ENCODE data around the gene HCRTR1.
A peak's percentile ranks its signal among the peaks of the same experiment; 100 is the strongest.

Gene HCRTR1

DNA sequence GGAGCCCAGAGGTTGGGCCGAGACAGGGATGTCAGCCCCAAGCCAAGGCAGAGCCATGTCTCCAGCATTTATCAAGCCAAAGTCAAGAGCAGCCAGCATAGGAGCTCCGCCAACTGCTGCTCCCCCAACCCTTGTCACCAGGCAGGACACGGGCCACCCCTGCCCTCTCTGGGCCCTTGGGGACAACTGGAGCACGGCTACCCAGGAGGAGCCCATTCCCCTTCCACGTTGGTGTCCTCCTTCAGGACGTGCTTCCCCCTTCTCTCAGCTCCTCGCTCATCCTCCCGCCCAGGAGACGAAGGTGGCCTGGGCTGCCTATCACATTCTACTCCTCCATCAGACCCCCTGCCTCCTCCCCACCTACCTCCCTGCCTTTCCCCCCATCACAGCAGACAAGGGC, 47.0 kb downstream of the HCRTR1 start:
- POLR2A ChIA-PET: interaction anchor here (1.3 to 2.0 kb wide), 4 partner anchors 20 to 125 kb away, joined by 3 to 12 read pairs (median 4); partner anchors contain the start of gene PEF1
- CTCF ChIA-PET: interaction anchor here (0.6 to 8.2 kb wide), 26 partner anchors 14 to 401 kb away, joined by 3 to 99 read pairs (median 4); partner anchors contain the start of gene COL16A1
- Histone ChIP-seq H3K4me1 (ENCODE audit: control insufficient read depth, insufficient read depth, low read length) (no peaks in the 10 kb centered on the region; the same call in 1 of the 2 replicates), H3K9me3 (ENCODE audit: control insufficient read depth, insufficient read depth, low read depth, low read length) (no peaks in the 10 kb centered on the region), H3K27ac (ENCODE audit: extremely low read depth, low read depth, low read length) (no peak overlapping the region), H3K4me3 (ENCODE audit: low read depth, low read length) (no peak overlapping the region), H3K36me3 (ENCODE audit: control insufficient read depth in 2 of 2, insufficient read depth in 1 of 2, low read length in 2 of 2) (no peaks in the 10 kb centered on the region)
- TF ChIP-seq ZNF335 (tag by site-specific recombination; conservative IDR thresholded peaks at IDR 0.05): 0 out of 2 replicates have a peak, but pooled peaks have one; percentile 22
- TF ChIP-seq ZSCAN30 (tag by site-specific recombination; IDR thresholded peaks at IDR 0.05): no peak
- no peak for TF ChIP-seq YY1 (tag by site-specific recombination; IDR thresholded peaks at IDR 0.05)
- peak; percentile 43; the same call in 1 of the 2 replicates for TF ChIP-seq GLIS2 (tag by site-specific recombination; IDR thresholded peaks at IDR 0.05)
- no peak for TF ChIP-seq ZNF121 (tag by site-specific recombination; IDR thresholded peaks at IDR 0.05)
- TF ChIP-seq, protein P1, sequence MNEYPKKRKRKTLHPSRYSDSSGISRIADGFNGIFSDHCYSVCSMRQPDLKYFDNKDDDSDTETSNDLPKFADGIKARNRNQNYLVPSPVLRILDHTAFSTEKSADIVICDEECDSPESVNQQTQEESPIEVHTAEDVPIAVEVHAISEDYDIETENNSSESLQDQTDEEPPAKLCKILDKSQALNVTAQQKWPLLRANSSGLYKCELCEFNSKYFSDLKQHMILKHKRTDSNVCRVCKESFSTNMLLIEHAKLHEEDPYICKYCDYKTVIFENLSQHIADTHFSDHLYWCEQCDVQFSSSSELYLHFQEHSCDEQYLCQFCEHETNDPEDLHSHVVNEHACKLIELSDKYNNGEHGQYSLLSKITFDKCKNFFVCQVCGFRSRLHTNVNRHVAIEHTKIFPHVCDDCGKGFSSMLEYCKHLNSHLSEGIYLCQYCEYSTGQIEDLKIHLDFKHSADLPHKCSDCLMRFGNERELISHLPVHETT (tag by site-specific recombination; IDR thresholded peaks at IDR 0.05): no peak
- no peak for TF ChIP-seq BCL11A (tag by site-specific recombination; IDR thresholded peaks at IDR 0.05; ENCODE audit: low read depth)

DNA sequence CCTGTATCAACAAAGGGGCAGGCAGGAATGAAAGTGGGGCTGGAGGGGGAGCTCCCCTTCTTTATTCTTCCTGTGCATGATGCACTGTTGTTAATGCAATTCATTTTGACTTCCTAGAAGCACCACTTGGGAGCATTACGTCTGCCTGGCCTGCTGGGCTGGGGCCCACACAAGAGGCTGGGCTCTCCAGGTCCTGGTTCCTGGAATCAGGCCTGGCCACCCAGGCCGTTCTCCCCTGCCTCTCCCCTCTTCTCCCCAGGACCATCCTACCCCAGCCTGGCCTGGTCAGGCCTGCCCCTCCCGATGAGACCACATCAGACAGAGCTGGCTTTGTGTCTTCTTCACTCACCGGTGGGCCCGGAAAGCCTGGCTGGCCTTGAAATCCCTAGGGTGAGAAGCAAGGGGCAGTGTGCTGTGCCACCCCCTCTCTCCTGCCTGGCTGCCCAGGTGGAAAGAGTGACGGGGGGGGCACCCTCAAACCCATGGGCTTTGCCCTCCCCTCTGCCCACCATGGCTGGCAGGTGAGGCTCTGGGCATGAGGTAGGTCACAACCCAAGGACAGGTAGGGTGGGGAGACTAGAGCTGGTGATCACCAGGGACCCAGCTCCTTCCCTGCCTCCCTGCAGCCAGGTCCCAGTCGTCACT, 47.9 kb downstream of the HCRTR1 start:
- POLR2A ChIA-PET: interaction anchor here (1.0 to 1.6 kb wide), 4 partner anchors 21 to 80 kb away, joined by 3 to 4 read pairs (median 4); partner anchors contain the start of gene PEF1

DNA sequence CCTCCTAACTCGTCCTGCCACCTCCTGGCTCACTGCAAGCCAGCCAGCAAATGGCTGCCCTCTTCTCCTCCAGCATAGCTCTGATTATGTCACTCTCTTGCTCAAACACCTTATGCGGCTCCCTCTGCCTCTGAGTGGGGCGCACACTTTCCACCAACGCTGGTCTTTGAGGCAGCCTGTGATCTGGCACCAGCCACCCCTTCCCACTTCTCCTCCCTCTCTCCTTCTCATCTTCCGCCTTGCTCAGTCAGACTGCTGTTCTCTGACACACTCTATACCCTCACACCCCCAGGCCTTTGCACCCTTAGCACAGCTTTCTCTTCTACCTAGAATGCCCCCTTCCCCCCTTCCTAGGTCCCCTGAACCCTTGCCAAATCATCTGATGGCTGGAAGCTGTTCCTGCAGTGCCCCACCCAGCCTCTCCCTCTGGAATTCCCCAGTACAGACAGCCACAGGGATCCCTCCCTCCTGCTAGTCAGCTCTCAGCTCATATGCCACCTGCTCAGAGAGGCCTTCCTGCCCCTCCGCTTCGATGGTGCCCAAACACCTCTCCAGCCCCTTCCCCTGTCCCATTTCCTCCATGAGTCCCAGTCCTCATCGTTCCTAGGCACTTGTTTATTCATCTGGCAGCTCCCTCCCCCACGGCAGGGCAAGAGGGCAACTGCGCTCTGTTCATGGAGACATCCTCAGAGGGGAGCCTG, 48.9 kb downstream of the HCRTR1 start:
- H3K27ac ChIP-seq (ENCODE audit: extremely low read depth, low read depth, low read length): no peak overlapping the region
- POLR2A ChIA-PET: interaction anchor here (1.0 to 1.5 kb wide), 2 partner anchors 34 to 122 kb away, joined by 4 read pairs; no protein-coding TSS in a partner anchor
- peaks cover 5% of the 10 kb centered on the region for H3K4me1 ChIP-seq (ENCODE audit: control insufficient read depth, insufficient read depth, low read length)
- no peaks in the 10 kb centered on the region for H3K36me3 ChIP-seq (ENCODE audit: control insufficient read depth in 2 of 2, insufficient read depth in 1 of 2, low read length in 2 of 2)
- H3K4me3 ChIP-seq (ENCODE audit: low read depth, low read length): no peak overlapping the region
- no peaks in the 10 kb centered on the region for H3K9me3 ChIP-seq (ENCODE audit: control insufficient read depth, insufficient read depth, low read depth, low read length)
- CTCF ChIA-PET: interaction anchor here (0.6 to 8.2 kb wide), 10 partner anchors 35 to 394 kb away, joined by 3 to 99 read pairs (median 12); no protein-coding TSS in a partner anchor
- TF ChIP-seq KLF1 (tag by site-specific recombination; IDR thresholded peaks at IDR 0.05): peak; percentile 84
- TF ChIP-seq ZNF366 (tag by site-specific recombination; conservative IDR thresholded peaks at IDR 0.05): peak; percentile 60
- TF ChIP-seq ZNF664 (tag by site-specific recombination; IDR thresholded peaks at IDR 0.05): no peak
- 0 out of 2 replicates have a peak, but pooled peaks have one; percentile 28 for TF ChIP-seq ZFHX2 (tag by site-specific recombination; conservative IDR thresholded peaks at IDR 0.05)
- TF ChIP-seq ZBTB20 (tag by site-specific recombination; IDR thresholded peaks at IDR 0.05): peak; percentile 16; the same call in 1 of the 2 replicates
- 0 out of 2 replicates have a peak, but pooled peaks have one; percentile 6 for TF ChIP-seq GLIS1 (tag by site-specific recombination; IDR thresholded peaks at IDR 0.05)
- TF ChIP-seq, protein P2, sequence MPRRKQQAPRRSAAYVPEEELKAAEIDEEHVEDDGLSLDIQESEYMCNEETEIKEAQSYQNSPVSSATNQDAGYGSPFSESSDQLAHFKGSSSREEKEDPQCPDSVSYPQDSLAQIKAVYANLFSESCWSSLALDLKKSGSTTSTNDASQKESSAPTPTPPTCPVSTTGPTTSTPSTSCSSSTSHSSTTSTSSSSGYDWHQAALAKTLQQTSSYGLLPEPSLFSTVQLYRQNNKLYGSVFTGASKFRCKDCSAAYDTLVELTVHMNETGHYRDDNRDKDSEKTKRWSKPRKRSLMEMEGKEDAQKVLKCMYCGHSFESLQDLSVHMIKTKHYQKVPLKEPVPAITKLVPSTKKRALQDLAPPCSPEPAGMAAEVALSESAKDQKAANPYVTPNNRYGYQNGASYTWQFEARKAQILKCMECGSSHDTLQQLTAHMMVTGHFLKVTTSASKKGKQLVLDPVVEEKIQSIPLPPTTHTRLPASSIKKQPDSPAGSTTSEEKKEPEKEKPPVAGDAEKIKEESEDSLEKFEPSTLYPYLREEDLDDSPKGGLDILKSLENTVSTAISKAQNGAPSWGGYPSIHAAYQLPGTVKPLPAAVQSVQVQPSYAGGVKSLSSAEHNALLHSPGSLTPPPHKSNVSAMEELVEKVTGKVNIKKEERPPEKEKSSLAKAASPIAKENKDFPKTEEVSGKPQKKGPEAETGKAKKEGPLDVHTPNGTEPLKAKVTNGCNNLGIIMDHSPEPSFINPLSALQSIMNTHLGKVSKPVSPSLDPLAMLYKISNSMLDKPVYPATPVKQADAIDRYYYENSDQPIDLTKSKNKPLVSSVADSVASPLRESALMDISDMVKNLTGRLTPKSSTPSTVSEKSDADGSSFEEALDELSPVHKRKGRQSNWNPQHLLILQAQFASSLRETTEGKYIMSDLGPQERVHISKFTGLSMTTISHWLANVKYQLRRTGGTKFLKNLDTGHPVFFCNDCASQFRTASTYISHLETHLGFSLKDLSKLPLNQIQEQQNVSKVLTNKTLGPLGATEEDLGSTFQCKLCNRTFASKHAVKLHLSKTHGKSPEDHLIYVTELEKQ (tag by site-specific recombination; IDR thresholded peaks at IDR 0.05; ENCODE audit: borderline replicate concordance): no peak
- TF ChIP-seq ZNF600 (tag by site-specific recombination; IDR thresholded peaks at IDR 0.05): peak; percentile 90
- TF ChIP-seq, protein P3, sequence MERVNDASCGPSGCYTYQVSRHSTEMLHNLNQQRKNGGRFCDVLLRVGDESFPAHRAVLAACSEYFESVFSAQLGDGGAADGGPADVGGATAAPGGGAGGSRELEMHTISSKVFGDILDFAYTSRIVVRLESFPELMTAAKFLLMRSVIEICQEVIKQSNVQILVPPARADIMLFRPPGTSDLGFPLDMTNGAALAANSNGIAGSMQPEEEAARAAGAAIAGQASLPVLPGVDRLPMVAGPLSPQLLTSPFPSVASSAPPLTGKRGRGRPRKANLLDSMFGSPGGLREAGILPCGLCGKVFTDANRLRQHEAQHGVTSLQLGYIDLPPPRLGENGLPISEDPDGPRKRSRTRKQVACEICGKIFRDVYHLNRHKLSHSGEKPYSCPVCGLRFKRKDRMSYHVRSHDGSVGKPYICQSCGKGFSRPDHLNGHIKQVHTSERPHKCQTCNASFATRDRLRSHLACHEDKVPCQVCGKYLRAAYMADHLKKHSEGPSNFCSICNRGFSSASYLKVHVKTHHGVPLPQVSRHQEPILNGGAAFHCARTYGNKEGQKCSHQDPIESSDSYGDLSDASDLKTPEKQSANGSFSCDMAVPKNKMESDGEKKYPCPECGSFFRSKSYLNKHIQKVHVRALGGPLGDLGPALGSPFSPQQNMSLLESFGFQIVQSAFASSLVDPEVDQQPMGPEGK (tag by site-specific recombination; IDR thresholded peaks at IDR 0.05): peak; percentile 64
- no peak for TF ChIP-seq HOXC10 (CRISPR knock-in tag; IDR thresholded peaks at IDR 0.05)
- TF ChIP-seq GLIS2 (tag by site-specific recombination; IDR thresholded peaks at IDR 0.05): peak; percentile 33; the same call in 1 of the 2 replicates
- TF ChIP-seq ZNF174 (tag by site-specific recombination; IDR thresholded peaks at IDR 0.05): no peak

More for the DNA sequence above, 47.9 kb downstream of the HCRTR1 start:
- Histone ChIP-seq H3K27ac (ENCODE audit: extremely low read depth, low read depth, low read length) (no peak overlapping the region), H3K9me3 (ENCODE audit: control insufficient read depth, insufficient read depth, low read depth, low read length) (no peaks in the 10 kb centered on the region), H3K4me3 (ENCODE audit: low read depth, low read length) (no peak overlapping the region), H3K4me1 (ENCODE audit: control insufficient read depth, insufficient read depth, low read length) (peaks cover 5% of the 10 kb centered on the region), H3K36me3 (ENCODE audit: control insufficient read depth in 2 of 2, insufficient read depth in 1 of 2, low read length in 2 of 2) (no peaks in the 10 kb centered on the region)
- TF ChIP-seq ZFP69B (tag by site-specific recombination; IDR thresholded peaks at IDR 0.05): peak; percentile 48; the same call in 1 of the 2 replicates
- TF ChIP-seq, protein P4, sequence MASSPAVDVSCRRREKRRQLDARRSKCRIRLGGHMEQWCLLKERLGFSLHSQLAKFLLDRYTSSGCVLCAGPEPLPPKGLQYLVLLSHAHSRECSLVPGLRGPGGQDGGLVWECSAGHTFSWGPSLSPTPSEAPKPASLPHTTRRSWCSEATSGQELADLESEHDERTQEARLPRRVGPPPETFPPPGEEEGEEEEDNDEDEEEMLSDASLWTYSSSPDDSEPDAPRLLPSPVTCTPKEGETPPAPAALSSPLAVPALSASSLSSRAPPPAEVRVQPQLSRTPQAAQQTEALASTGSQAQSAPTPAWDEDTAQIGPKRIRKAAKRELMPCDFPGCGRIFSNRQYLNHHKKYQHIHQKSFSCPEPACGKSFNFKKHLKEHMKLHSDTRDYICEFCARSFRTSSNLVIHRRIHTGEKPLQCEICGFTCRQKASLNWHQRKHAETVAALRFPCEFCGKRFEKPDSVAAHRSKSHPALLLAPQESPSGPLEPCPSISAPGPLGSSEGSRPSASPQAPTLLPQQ (tag by site-specific recombination; IDR thresholded peaks at IDR 0.05): peak; percentile 64
- no peak for TF ChIP-seq OVOL3 (tag by site-specific recombination; IDR thresholded peaks at IDR 0.05)
- CTCF ChIA-PET: interaction anchor here (0.6 to 8.2 kb wide), 15 partner anchors 13 to 397 kb away, joined by 3 to 99 read pairs (median 8); no protein-coding TSS in a partner anchor

Data from HEK293 (cell line).